Measurements from ENCODE around the gene TNP2.
A peak's percentile ranks its signal among the peaks of the same experiment; 100 is the strongest.
"Not testable (repeated sequence)": the region's sequence is repeated elsewhere in the genome, so short reads cannot be mapped to it uniquely, and the experiment has no call there.

The TNP2 gene

DNA sequence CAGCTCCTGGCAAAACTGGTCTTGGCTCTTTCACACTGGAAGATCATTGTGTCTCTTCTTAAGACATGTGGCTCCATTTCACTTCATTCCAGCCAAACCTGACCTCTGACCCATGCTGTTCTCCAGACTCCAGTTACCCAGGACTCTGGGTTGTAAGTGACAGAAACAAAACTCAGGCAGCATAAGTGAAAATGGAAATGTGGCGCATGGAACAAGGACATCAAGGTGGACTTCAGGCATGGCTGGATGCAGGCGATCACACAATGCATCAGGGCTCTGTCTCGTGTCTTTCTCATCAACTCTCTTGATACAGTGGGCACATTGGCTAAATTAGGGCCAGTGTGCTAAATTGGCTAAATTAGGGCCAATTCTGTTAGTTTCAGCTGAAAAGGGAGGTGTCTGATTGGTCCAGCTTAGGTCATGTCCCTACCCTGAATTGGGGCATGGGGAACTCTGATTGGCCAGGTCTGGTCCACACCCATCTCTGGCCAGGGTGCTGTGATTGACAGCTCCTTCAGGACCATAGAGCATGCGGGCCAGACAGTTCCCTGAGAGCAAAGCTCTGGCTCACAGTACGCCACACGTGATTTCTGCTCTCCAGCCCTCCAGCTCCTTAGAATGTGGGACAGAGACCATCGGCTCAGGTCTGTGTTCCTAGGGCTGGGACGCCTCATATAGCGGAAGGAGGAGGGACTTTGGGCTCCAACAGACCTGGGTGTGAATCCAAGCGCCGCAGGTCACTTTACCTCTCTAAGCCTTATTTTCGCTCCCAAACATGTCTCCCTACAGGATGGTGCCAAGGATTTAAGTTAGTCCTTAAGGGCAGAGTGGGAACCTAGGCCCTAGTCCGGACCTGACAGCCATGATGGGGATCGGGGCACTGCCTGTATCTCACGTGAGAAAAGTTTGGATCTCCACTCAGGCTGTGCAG lies 30.6 kb downstream of the TNP2 start:
- no peak for DNase-seq

DNA sequence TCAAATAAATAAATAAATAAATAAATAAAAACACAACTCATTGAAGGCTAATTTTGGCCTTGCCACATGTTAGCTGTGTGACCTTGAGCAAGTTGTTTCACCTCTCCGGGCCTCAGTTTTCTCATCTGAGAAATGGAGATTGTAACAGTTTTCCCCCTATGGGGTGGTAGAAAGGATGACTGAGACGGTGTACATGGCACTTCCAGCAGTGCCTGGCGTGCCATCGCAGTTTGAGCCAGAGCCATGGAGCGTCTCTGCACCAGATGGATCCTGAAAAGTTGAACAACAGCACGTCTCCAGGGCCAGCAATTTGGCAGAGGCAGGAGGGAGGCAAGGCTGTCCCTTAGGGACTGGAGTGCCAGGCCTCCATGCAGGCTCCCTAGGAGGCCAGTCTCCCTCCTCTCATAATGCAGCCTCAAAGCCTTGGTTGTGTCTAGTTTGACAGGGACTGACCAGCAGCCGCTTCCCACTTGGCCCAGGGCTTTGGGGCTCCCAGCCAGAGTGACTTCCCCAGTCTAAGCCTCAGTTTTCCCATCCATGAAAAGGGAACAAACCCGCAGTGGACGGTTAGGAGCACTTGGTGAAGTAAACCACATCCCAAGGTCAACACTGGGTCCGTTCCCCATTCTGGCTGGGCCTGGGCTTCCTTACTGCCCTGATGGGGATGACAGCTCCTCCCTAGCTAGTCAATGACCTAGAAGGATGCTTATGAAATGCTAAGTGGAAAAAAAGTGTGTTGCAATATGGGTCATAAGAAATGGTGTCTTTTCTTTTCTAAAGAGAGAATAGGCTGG lies 32.5 kb downstream of the TNP2 start:
- DNase-seq: peak; percentile 74

DNA sequence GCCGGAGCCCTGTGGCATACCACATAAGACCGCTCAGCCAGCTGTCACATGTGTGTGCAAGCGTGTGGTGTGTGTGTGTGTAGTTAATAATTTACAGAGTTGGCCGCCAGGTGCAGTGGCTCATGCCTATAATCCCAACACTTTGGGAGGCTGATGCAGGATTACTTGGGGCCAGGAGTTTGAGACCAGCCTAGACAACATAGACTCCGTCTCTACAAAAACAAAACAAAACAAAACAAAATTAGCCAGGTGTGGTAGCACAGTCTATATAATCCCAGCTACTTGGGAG lies 33.5 kb downstream of the TNP2 start:
- peak; percentile 65 for DNase-seq

DNA sequence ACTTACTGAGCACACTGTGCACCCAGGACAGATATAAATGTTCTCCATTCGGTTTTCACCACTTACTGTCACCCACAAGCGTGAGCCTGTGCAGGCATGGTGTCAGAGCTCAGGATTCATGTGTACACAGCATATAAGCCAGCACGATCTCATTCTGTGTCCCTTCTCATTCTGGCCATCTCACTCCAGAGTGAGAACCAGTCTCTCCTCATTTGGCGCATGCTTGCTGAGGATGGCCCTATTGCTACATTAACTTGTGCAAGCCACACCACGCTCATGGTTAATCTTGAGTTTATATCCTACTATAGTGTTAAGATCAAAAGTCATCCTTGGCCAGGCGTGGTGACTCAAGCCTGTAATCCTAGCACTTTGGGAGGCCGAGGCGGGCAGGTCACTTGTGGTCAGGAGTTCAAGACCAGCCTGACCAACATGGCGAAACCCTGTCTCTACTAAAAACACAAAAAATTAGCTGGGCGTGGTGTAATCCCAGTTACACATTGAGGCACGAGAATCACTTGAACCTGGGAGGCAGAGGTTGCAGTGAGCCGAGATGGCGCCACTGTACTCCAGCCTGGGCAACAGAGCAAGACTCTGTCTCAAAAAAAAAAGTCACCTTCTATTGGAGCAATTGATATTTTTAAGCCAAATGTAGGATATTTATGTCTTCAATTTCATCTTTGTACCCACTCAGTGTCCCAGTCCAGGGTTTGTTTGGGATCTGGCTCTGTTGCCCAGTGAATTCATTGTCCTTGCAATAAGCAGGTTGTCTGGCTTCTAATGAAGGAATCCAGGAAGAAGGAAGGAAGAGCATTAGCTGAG lies 34.0 kb downstream of the TNP2 start:
- DNase-seq: peak; percentile 75

DNA sequence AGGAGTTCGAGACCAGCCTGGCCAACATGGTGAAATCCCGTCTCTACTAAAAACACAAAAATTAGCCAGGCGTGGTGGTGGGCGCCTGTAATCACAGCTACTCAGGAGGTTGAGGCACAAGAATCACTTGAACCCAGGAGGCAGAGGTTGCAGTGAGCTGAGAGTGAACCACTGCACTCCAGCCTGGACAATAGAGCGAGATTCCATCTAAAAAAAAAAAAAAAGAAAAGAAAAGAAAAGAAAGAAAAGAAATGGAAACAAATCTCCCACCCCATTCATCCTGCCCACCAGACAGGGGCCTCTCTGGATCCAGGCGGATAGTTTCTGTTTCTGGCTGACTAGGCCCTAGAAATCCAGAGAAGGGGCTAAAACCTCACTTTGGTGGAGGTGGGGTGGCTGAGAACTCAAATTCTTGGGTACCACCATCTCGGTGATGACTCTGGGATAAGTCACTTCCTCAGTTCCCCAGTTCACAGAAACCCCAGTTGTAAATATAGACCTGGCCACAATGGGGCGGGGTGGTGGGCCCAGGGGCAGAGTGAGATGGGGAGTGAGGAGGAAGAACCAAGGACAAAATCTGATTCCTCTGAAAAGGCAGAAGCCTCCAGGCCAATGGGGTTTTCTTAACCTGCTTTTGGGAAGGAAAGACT lies 35.3 kb downstream of the TNP2 start:
- DNase-seq: peak; percentile 84

DNA sequence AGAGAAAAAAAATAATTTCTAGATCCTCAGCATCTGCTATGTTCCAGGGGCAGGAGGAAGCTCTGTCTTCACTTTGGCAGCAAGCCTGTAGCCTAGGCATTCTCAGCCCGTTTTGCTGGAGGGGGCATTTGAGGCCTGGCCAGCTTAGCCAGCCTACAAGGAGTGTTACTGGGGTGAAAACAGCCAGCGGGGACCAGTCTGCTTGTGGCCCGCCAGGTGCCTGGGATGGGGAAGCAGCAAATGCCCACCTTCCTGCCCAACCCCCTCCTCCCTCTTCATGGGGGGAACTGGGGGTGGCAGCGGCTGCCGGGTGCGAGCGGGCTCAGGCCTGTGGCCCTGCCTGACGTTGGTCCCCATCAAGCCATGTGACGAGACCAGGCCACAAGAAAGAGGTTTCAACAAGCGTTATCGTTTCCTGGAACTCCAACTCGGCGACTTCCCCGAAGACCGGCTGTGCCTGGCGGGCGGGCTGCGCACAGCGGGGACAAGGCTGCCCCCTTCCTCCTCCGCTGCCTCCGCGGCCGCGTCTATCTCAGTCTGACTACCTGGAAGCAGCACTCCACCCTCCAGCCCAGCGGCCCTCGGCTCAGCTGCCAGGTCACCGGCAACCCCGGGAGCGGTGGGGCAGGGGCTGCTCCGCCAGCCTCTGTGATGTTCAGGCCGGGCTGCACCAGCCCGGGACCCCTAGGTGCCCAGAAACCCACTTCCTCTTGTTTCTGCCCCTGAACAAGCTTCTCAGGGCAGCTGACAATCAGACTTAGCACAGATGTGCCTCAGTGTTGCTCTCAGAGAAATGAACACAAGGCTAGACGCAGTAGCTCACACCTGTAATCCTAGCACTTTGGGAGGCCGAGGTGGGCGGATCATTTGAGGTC lies 36.0 kb downstream of the TNP2 start:
- peak; percentile 97 for DNase-seq

DNA sequence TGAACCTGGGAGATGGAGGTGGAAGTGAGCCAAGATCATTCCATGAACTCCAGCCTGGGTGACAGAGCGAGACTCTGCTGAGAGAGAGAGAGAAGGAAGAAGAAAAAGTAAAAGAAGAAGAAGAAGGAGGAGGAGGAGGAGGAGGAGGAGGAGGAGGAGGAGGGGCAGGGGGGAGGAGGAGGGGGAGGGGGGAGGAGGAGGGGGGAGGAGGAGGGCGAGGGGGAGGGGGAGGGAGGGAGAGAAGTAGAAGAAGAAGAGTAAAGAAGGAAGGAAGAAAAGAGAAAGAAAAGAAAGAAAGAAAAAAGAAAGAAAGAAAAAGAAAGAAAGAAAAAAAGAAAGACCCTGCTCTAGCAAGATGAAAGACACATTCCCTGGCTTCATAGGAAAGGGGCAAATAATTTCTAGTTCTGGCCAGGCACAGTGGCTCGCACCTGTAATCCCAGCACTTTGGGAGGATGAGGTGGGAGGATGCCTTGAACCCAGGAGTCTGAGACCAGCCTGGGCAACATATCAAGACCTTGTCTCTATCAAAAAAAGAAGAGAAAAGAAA lies 36.7 kb downstream of the TNP2 start:
- DNase-seq: no peak

DNA sequence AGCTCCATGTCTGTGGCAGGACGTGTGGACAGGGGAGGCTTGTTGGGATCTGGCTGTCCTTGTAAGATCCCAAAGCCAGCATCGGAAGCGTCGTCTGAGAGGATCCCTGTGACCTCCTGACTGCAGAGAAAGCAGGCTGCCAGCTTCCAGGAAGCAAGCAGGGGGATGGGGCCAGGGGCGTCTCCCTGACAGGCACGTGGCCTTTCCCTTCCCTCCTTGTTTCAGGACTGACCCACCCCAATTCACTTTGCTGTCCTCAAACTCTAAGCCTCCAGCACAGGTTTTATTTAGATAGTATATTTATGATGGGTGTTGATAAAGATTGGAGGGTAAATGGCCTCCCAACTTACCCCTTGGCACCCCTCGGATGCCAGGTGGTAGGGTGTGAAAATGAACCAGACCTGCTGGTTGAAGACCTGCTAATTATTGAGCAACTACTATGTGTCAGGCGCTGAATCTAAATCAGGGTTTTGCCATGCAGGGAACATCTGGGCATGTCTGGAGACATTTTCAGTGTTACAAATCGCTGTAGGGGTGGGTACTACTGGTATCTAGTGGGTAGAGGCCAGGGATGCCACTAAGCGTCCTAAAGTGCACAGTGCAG lies 37.7 kb downstream of the TNP2 start:
- no peak for DNase-seq

DNA sequence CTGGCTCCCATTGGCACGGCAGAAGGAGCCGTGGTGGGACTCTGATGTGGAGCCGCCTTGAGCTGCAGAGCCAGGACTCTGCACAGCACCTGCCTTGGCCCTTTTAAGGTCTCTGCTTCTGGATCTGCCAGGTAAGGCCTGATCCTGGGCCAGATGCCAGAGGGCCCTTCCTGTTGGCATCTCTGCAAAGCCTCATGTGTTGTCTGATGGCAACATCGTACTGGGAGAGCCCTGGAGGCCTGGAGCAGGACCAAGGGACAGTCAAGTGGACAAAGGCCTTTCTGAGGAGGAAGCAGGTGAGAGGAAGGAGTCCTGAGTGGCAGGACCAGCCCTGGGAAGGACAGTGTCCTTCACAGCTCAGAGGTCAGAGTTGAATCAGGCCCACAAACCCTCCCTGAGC lies 39.2 kb downstream of the TNP2 start:
- DNase-seq: no peak

DNA sequence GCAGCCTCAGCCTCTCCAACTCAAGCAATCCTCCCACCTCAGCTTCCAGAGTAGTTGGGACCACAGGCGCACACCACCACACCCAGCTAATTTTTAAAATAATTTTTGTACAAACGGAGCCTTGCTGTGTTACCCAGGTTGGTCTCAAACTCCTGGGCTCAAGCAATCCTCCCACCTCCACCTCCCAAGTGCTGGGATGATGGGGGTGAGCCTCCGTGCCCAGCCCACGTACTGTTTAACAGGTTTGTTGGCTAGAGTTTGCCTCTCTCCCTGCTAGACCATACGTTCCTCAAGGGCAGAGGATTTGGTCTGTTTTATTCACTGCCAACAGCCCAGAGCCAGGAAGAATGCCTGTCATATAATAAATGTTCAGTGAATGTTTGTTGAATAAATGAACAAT lies 39.7 kb downstream of the TNP2 start:
- DNase-seq: no peak

DNA sequence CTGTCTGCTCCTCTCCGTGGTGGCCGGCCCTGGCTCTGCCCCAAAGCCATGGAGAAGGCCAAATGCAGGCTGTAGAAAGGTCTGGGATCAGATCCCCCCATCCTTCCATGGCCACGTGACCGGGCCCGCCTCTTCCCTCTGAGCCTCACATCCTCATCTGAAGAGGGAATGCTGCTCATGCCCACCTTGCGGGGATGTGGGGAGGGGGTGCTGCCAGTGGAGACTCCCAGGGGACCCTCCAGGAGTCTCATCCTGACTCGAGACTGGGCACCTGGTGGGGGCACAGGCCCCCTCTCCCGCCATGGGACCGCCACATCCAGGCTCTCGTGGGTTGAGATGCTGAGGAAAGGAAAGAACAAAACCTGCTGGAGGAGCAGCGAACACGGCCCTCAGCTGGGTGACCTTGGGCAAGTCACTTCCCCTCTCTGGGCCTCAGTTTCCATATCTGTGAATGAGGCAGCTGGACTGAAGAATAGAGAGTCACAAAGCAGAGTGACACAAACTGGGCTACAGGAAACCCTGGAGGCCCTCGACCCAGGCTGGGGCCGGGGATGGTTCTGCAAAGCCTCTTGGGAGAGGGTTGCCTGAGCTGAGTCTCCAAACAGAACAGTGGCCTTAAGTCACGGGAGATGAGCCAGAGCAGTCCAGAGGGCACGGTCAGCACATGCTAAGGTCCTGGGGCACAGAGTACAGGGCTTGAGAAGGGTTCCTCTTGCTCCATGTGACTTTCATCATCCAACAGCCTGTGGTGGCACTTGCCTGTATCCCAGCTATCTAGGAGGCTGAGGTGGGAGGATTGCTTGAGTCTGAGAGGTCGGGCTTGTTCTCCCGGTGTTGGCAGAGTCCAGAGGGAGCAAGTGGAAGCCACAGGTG lies 43.2 kb downstream of the TNP2 start:
- no peak for DNase-seq

DNA sequence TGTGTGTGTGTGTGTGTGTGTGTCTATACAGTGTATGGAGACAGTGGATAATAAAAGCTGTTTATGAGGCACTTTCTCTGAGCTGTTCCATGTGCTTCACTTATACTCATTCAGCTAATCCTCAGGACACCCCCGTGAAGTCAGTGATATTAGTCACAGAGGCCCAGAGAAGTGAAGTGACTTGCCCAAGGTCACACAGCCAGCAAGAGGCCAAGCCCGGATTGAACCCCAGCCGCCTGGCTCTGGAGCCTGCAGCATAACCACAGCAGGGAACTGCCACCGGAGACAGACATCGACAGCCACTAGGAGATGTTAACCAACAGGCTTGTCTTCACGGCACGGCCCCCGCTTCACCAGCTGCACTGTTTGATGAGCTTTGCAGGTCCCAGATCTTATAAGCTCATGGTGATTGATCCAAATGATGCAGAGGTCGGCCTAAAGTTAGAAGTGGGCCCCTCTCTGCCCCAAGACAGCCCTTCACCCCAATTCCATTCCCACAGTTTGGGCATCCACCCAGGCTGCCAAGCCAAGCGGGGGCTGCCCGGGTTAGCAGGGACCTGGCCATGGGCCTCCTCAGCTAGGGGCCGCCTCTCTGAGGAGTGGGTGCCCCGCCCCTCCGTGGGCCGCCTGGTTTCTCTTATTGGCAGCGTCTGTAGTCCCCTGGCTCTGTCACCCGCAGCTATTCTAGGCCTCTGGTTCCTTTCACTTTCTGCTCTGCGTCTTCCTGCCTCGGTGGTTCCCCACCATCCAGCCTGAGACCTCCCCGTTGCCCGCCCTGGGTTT lies 44.0 kb downstream of the TNP2 start:
- peak; percentile 83 for DNase-seq

DNA sequence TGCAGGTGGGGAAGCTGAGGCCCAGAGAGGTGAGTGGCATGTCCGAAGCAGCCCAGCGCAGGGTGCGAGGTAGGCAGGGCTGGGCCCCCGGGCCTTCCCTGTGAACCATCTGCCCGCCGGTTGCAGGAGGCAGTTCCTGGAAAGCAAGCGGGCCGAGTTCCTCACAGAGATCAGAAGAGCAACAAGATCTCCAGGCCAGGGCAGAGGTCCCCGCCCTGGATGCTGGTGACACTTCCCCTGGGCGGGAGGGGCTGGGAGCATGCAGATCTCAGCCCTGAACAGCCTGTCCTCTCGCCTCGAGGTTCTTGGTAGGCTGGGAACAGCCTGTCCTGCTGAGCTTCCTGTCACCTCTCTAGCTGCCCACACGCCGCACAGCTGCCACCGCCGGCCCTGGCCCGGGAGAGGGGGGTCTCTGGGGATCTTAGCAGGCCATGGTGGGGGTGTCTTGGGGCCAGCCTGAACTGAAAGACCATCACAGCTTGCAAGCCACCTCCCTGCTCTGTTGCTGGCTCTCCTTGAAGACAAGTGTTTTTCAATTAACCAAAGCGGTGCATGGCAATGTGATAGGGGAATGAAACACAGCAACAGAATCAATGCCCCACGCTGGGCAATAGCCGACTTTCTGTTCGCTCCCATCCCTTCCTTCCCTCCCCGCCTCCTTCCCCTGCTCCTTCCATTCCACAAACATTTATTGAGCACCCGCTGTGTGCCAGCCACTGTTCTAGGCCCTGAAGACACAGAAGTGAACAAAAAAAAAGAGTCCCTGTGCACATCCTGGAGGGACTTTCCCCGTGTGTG lies 44.8 kb downstream of the TNP2 start:
- DNase-seq: peak; percentile 97

DNA sequence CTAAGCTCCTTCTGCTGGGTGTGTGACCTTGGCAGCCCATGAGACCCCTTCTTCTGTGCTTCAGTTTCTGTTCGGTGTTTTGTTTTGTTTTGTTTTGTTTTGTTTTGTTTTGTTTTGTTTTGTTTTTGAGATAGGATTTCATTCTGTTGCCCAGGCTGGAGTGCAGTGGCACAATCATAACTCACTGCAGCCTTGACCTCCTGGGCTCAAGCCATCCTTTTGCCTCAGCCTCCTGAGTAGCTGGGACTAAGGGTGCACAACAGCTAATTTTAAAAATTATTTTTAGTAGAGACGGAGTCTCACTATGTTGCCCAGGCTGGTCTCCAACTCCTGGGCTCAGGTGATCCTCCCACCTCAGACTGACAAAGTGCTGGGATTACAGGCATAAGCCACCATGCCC lies 48.6 kb downstream of the TNP2 start:
- DNase-seq: not testable (repeated sequence)

DNA sequence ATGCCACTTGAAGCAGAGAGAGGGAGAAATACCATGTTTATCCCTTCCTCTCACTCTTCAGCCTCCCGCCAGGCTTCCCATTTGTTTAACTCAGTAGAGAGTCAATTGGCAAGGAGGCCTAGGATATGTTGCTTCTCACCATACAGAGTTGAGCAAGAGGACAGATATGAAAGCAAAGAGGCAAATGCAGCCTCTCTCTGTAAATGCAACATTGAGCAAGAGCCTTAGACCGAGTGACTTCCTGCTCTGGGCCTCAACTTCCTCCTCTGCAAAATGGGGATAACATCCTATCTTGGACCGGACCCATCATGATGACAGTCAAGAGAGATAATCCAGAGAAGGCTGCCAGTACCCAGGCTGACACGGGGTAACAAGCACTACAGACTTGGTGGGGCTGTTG lies 49.9 kb downstream of the TNP2 start:
- DNase-seq: peak; percentile 77

DNA sequence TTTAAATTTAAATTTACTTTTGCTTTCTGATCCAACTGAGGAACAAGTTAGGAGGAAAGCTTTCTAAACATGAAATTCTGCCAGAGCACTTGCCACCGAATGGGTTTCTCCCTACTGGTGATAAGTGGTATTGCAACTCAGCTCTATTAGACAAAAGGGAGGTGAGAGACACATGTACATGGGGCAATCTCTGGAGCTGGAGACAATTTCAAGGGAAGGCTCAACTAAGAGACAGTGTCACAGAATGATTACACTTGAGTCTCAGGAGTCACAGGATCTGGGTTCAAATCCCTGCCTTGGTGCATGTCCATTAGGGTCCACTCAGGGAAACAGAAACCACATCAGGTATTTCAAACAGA lies 50.5 kb downstream of the TNP2 start:
- peak; percentile 40 for DNase-seq
